Superior temporal gyrus (tissue), 1 donor: ENCODE results near the gene CHCHD10.

ENCODE experiments used
- DNase-seq: peaks from one replicate; pipeline ENCODE4 v3.0.0-alpha.2; 2016; ENCODE audit errors: extremely low spot score

CHCHD10 gene

GRCh38 chr22:23787910-23788309 lies 20.1 kb upstream of the CHCHD10 start:
- DNase-seq: no peak

DNA sequence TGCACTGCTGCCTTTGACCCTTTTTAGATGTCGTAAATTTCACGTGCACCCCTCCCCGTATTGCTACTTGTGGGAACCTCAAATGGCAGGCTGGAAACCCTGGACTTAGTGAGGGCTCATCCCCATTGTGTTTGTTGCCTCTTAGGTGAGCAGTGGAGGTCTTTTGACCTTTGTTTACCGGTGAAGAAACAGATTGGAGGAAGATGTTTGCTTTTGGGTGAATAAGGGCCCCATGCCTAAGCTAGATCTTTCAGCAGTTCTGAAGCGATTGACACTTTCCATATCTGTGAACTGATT lies 19.8 kb upstream of the CHCHD10 start:
- no peak for DNase-seq

GRCh38 chr22:23786752-23787599 lies 19.2 kb upstream of the CHCHD10 start, which contains the start of gene SMARCB1:
Gene SMARCB1 (plus strand): TSS chr22:23786966. CDS start chr22:23787170, 204 bp downstream.
- DNase-seq: peak; percentile 90

- DNase-seq: no peak
Observed at GRCh38 chr22:23786261-23786710, 18.5 kb upstream of the CHCHD10 start.

GRCh38 chr22:23784215-23784732 lies 16.5 kb upstream of the CHCHD10 start:
- no peak for DNase-seq

GRCh38 chr22:23783265-23784150 lies 15.7 kb upstream of the CHCHD10 start:
- DNase-seq: no peak

DNA sequence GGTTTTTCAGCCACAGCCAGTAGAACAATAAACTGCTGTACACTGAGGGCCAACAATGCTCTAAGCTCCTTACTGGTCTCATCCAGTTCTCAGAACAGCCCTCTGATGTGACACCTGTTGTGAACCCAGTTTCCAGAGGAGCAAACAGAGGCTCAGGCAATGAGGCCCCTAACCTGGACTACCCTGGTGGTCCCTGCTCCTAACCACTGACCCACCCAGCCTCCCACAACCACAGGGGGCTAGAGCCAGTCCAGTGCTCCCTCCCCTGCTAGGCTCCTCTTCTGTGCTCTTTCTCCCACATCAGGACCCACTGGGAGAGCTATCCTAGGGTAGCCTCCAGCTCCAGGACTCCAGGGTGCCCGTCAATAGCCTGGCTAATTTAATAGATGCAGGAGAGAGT lies 14.9 kb upstream of the CHCHD10 start:
- DNase-seq: no peak

GRCh38 chr22:23782252-23782651 lies 14.5 kb upstream of the CHCHD10 start:
- DNase-seq: no peak

DNA sequence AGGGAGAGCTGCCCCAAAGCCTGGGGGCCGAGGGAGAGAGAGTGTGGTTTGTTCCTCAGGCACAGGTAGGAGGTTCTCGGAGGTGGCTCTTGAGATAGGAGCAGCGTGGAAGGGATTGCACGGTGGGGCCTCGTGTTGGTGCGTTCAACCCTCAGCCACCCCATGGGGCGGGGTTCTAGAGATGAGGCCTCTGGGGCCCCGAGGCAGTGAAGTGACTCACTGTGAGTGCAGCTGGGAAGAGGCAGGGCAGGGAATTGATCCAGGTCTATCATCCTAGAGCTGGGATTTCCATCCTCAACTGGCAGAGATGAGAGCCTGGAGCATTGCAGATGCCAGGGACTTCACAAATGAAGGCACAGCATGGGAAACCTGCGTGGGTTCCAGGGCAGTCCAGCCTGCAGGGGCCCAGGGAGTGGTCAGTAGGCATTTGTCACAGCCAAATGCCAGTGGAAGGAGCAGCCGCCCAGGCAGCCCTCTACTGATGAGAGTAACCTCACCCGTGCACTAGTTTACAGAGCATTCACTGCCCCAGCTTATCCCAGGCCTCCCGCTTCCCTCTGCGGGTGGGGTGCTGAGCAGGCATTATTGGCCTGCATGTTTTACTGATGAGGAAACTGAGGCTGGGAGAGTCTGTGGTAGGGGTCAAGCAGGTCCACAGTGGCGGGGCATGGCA lies 13.9 kb upstream of the CHCHD10 start:
- DNase-seq: no peak

GRCh38 chr22:23781065-23781464 lies 13.3 kb upstream of the CHCHD10 start:
- DNase-seq: peak; percentile 91

DNA sequence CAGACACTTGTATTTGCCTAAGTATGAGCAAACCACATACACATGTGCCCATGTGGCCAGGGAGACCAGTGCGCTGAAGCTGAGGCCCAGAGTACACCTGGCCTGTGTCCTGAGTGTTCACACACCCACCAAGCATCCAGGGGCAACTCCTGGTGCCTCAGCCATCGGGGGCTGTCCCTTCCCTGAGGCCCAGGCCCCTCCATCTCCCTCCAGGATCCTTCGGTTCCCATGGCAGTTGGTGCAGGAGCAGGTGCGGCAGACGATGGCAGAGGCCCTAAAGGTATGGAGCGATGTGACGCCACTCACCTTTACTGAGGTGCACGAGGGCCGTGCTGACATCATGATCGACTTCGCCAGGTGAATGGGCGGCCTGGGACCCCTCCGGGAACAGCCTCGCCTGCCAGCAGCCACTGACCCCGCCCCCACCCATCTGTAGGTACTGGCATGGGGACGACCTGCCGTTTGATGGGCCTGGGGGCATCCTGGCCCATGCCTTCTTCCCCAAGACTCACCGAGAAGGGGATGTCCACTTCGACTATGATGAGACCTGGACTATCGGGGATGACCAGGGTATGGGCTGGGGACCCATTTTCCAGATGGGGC lies 12.5 kb upstream of the CHCHD10 start:
- DNase-seq: no peak

- no peak for DNase-seq
Observed at GRCh38 chr22:23779731-23780130, 12.0 kb upstream of the CHCHD10 start.

DNA sequence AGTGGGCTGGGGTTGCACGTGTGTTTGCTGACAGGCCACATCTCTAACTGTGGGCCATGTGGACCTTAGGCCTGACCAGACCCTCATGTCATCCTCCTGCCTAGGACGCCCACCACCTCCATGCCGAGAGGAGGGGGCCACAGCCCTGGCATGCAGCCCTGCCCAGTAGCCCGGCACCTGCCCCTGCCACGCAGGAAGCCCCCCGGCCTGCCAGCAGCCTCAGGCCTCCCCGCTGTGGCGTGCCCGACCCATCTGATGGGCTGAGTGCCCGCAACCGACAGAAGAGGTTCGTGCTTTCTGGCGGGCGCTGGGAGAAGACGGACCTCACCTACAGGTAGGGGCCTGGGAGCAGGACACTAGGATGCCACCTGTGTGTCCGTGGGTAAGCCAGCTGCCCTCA lies 11.3 kb upstream of the CHCHD10 start:
- no peak for DNase-seq

DNA sequence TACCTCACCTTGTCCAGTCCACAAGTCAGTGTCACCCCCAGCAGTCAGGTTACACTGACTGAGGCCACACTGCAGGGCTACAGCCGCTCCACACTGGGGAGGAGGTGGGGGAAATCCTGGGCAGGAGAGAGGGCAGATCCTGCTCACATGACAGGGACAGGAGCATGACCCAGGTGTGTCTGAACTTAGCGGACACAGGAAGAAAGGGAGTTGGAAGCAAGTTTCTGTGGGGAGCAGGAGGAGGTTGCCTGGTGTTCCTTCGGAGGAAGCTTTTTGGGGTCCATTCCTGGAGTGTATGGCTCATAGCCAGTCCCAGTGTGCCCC lies 10.8 kb upstream of the CHCHD10 start:
- DNase-seq: no peak

DNA sequence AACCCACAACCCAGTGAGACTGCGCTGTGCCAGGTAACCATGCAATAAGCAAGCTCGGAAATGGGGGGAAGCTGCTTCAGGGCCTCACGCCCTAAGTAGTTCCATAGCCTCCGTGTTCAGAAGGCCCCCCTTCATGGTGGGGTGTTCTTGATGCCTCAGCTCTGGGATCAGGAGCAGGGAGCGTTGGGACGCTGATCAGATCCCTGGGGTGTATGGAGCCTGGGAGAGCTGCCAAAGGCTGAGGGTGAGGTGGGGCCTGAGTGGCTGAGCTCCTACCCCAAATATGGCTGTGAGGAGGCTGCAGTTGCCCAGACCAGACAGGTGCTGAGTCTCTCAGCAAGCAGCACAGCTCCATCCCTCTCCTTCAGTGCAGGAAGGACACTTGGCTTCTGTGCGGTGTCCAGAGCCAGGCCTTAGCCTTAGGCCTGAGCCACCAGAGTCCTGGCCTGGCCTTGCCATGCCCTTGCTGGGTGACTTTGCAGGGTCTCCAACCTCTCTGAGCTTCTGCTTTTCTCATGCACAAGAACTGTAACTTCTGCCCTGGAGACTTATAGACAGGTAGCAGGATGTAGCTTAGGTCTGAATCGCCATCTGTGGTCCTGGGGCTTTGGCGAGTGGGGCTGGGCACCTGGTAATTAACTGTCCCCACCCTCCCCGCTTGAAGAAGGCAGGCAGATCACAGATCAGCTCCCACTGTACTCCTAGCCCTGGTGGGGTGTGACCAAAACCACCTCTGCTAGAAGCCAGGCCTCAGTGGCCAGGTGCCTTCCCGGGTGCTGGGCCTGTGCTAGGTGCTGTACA lies 10.2 kb upstream of the CHCHD10 start:
- no peak for DNase-seq

DNA sequence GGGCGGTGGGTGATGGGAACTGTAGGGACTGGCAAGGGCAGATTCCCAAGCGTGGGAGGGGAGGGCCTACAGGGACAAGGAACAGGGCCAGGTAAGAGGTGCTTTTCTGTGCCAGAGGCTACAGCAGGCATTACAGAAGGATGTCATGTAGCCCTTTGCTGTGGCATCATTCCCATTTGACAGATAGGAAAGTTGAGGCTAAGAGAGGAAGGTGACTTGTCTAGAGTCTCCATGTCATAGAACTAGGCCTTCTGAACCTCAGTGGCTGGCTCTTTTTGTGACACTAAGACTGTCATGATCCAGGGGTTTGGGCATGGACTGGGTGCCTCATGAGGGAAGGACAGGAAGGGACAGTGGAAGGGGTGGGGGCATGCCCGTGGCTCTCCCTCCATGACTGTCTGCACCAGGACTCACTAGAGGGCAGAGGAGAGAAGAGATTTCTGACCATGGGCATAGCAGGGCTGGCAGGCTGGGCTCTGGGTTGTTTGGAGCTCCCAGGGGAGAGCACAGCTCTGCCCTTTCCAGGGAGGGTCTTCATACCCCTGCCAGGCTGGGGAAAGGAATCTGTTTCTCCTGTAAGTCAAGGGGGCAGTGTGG lies 8.1 kb upstream of the CHCHD10 start:
- no peak for DNase-seq

- no peak for DNase-seq
Observed at GRCh38 chr22:23774922-23775436, 7.2 kb upstream of the CHCHD10 start.

DNA sequence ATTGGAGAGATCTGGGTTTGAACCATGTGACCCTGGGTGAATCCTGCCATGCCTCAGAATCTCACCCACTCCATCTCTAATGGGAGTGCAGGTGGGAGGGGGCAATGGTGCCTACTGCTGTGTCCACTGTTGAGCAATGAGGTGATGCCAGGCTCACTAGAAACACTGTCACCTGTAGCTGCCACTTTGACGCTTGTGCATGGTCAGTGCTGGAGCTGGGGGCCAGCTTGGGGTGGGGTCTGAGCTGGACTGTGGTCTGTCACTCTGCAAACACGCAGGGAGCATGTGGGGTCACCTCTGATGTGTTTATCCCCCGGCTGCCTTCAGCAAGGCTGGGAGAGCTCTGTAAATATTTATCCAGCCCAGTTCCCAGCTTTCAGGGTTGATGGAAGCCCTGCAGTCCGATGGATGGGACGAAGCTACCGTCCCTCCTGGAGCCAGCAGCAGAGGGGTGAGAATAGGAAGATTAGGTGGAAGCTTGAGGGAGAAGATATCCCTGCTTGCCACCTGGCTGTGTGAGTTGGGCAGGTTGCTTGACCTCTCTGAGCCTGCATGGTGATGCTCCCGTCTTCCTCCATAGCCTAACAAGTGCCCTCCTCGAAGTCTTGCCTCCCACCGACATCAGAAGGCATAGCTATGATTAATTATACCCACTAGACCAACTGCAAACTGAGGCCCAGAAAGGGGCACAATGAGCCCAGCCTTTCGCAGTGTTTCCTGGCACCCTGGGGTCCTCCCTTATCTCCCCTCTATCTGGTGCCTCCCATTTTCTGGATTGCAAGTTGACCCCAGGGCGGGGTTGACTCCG lies 6.5 kb upstream of the CHCHD10 start:
- no peak for DNase-seq

- DNase-seq: no peak
Observed at GRCh38 chr22:23773483-23774113, 5.8 kb upstream of the CHCHD10 start.
